Fibroblast of villous mesenchyme (primary cell): Measurements from ENCODE around the gene MCM6. TPM values are rescaled to one million over a fixed set of nuclear protein-coding genes. Genes with fewer than 3 reads are reported as not detected.

Source experiments
- DNase-seq: peaks from one replicate; pipeline ENCODE4 v3.0.0-alpha.2; 2010; ENCODE audit warnings: low read depth
- H3K4me3 ChIP-seq: 2 replicates; pipeline ENCODE4 v1.5.1; 2011; ENCODE audit warnings: low read depth, mild to moderate bottlenecking, low read length
- CTCF ChIP-seq: IDR thresholded peaks from 2 replicates; pipeline ENCODE4 v1.5.1; 2012; ENCODE audit warnings: low read depth, mild to moderate bottlenecking, low read length; ENCODE audit not compliant: insufficient read depth
- total RNA-seq: library from RNA; depleted of rRNA; stranded (reverse); fragments of >200 nt; gene quantifications from 2 replicates; pipeline ENCODE4 v1.2.3, GENCODE V29; 2012

Gene MCM6
- total RNA-seq, 1 donor, result 13.8 TPM

GRCh38 chr2:135829378-135830135, 46.7 kb downstream of the MCM6 start:
- DNase-seq, result no peak
- TF ChIP-seq CTCF, result no peak
- H3K4me3 ChIP-seq, result no peak overlapping the region

DNA sequence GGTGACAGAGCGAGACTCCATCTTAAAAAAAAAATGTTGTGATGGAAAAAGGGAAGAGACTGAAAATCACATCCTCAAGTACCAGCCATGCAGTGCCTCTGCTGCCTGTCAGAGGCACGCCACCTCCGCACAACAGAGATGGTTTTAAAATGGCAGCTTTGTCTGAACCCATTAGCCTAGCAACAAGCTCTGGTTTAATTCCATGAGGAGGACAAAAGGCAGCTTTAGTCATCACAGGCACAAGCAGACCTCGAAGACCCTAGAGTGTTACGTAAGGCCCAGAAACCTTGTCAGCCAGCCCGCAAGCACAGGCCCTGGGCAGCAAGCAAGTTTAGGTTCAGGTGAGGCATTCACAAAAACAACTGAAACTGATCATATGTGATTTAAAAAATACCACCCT, 49.7 kb downstream of the MCM6 start:
- H3K4me3 ChIP-seq, result no peak overlapping the region
- DNase-seq, result no peak
- no peak for TF ChIP-seq CTCF

DNA sequence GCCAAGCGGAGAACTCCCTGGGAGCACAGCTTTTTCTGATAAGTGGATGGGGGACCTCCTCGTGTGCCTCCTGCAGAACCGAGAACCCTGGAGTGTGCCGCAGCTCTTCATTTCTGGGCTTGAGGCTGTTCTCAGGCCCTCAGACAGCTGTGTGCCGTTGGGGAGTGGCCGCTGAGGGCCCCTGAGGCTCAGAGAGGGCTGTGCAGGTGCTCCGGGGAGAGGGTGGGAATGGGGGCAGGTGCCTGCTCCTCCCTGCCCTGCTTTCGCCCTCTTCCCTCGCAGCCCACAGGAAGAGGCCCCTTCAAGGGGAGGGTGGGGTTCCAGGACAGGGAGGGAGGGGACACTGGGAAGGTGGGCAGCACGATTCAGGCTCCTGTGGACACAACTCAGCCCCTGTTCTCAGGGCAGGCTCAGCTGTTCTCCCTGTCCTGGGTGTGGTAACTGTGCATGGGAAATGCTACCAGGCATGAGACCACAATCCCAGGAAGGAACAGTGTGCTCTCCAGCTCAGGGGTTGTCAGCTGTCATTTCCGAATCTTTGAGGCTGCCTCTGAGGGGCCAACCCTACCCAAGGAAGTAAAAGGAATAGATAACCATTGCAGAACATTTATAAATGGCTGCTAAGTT, 50.6 kb downstream of the MCM6 start:
- no peak for TF ChIP-seq CTCF
- DNase-seq, result no peak
- no peak overlapping the region for H3K4me3 ChIP-seq

DNA sequence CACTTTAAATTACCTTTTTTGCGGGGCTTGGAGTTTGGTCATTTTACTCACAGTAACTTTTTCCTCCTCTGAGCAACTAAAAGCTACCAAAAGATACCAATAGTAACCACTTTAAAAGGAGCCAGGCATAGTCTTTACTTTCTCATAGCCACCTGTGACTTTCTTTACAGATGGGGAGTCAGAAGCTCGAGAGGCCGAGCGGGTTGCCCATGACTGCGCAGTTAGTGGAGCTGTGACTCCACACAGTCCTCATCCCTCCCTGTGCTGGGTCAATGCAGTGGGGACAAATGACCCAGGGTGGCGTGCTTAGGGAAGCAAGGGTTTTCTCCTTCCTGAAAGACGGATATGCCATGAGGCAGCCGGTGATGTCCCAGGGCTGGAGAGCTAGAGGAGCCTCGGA, 51.1 kb downstream of the MCM6 start:
- no peak for DNase-seq
- no peak for TF ChIP-seq CTCF
- H3K4me3 ChIP-seq, result no peak overlapping the region

DNA sequence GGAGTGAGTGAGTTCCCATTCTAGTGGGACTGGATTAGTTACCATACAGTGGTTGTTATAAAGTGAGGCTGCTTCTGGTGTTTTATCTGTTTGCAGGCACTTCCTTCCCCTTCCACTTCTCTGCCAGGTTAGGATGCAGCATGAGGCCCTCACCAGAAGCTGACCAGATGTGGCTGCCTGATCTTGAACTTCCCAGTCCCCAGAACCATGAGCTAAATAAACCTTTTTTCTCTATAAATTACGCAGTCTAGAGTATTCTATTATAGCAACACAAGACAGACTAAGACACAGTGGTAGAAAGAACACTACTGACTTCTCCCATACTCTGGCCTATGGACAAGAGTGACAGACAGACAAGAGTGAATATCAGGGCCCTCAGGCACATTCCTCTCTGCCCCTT, 53.4 kb downstream of the MCM6 start:
- H3K4me3 ChIP-seq, result no peak overlapping the region
- TF ChIP-seq CTCF, result no peak
- DNase-seq, result no peak

DNA sequence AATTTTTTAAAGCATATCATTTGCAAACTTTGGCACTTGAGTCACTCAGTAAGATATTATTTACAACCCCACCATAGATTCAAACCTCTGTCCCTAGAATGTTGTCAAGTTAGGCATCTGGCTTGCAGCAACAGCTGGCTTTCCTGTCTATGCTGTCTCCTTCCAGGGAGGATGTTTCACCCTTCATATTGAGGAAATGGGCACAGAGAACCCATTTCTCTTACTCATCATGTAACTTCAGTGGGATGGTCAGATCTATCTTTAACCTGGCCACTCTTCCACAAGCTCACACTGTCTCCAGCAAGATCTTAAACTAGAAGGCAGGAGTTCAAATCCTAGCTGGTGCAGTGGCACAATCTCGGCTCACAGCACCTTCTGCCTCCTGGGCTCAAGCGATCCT, 55.1 kb downstream of the MCM6 start:
- no peak for DNase-seq
- no peak overlapping the region for H3K4me3 ChIP-seq
- no peak for TF ChIP-seq CTCF
